ENCODE results near the gene ABI3.
A peak's percentile ranks its signal among the peaks of the same experiment; 100 is the strongest.
"Not testable (repeated sequence)": the region's sequence is repeated elsewhere in the genome, so short reads cannot be mapped to it uniquely, and the experiment has no call there.

Gene ABI3

DNA sequence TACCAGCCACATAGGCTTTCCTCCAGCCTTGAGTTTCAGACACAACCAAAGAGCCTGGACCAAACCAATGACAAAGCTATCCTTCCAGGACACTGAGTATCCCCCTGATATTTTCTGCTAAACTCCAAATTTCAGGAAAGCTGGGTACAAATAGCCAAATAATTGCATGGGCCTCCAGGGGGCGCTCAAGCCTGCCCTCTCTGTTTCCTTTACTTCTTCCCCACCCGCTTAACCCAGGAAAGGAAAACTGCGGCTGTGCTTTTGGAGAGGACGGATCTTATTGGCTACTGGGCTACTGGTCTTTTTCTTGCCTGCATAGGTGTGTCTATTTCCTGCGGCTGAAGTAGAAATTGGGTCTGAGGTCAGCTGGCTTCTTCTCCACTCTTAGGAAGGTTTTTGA, 30.2 kb upstream of the ABI3 start:
- peak; percentile 72 to 73 for DNase-seq (ENCODE audit: low read depth in 2 of 2)
- no peak overlapping the region for H3K4me3 ChIP-seq (replicated peaks in 1 of 2; ENCODE audit: low read depth in 2 of 2, low read length in 2 of 2)
- TF ChIP-seq, protein P1, sequence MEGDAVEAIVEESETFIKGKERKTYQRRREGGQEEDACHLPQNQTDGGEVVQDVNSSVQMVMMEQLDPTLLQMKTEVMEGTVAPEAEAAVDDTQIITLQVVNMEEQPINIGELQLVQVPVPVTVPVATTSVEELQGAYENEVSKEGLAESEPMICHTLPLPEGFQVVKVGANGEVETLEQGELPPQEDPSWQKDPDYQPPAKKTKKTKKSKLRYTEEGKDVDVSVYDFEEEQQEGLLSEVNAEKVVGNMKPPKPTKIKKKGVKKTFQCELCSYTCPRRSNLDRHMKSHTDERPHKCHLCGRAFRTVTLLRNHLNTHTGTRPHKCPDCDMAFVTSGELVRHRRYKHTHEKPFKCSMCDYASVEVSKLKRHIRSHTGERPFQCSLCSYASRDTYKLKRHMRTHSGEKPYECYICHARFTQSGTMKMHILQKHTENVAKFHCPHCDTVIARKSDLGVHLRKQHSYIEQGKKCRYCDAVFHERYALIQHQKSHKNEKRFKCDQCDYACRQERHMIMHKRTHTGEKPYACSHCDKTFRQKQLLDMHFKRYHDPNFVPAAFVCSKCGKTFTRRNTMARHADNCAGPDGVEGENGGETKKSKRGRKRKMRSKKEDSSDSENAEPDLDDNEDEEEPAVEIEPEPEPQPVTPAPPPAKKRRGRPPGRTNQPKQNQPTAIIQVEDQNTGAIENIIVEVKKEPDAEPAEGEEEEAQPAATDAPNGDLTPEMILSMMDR (IDR thresholded peaks at IDR 0.05; ENCODE audit: low read depth, low read length): peak; percentile 90

DNA sequence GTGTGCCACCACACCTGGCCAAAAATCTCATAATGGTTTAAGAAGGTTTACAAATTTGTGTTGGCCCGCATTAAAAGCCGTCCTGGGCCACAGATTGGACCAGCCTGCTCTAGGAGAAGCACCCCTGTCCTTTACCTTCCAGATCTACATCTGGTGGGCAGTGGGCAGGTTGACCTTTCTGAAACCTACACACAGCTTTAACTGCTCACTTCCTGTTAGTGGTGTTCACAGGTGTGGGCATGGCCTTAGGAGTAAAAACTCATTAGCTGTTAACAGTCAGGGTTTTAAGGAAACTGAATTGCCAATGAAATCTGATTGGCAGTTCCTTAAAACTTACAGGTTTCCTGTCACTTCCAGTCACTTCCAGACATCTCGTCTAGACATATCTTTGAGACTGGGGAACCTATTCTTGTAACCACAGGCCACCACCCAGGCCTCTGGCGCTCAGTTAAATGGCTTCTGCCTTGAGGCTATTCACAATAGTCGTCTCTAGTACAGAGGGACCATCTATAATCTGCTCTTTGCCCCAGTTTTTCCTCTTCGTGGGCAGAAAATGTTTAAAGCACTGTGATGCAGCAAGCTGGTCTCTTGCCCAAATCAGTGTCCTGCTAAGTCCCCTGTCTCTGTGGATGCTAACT, 29.4 kb upstream of the ABI3 start:
- no peak overlapping the region for H3K4me3 ChIP-seq (replicated peaks in 1 of 2; ENCODE audit: low read depth in 2 of 2, low read length in 2 of 2)
- TF ChIP-seq, protein P1 (IDR thresholded peaks at IDR 0.05; ENCODE audit: low read depth, low read length): no peak

DNA sequence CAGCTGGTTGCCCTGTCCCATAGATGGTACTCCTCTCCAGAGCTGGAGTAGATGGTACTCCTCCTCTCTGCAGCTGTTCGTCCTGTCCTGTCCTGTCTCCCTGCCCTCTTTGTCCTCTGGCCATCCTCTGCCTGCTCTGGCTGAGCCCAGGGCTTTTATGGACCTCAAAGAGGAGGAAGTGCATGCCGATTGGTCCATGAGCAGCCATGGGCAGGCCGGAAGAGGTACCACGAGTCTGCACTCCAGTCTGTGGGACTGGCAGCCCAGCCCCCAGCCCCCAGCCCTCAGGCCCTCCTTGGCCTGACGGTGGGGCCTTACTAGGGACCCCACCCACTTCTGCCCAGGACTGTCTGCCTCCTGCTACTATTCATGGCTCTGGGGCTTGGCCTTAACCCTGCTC, 27.2 kb upstream of the ABI3 start:
- DNase-seq (ENCODE audit: low read depth in 2 of 2): no peak
- H3K4me3 ChIP-seq (replicated peaks in 1 of 2; ENCODE audit: low read depth in 2 of 2, low read length in 2 of 2): no peak overlapping the region
- TF ChIP-seq, protein P1 (IDR thresholded peaks at IDR 0.05; ENCODE audit: low read depth, low read length): no peak

More for the DNA sequence above, 29.4 kb upstream of the ABI3 start:
- no peak for DNase-seq (ENCODE audit: low read depth in 2 of 2)

DNA sequence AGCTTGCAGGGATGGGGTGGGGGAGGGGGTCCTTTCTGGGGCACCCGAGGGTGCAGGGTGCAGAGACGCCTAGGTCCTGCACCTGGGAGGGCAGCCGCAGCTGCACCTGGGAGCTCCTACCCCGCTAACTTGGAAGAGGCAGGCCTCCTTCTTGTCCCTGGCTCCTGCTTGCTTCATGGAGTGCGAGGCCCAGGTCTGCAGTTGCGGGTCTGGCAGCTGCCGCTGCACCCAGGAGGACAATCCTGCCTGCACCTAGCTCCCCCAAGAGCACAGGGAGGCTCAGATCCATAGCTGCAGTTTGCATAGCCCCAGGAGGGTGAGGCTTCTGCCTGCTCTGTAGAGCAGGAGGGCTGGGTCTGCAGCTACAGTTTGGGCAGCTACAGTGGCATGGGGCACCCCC, 26.7 kb upstream of the ABI3 start:
- DNase-seq (ENCODE audit: low read depth in 2 of 2): no peak
- TF ChIP-seq, protein P1 (IDR thresholded peaks at IDR 0.05; ENCODE audit: low read depth, low read length): no peak
- no peak overlapping the region for H3K4me3 ChIP-seq (replicated peaks in 1 of 2; ENCODE audit: low read depth in 2 of 2, low read length in 2 of 2)

DNA sequence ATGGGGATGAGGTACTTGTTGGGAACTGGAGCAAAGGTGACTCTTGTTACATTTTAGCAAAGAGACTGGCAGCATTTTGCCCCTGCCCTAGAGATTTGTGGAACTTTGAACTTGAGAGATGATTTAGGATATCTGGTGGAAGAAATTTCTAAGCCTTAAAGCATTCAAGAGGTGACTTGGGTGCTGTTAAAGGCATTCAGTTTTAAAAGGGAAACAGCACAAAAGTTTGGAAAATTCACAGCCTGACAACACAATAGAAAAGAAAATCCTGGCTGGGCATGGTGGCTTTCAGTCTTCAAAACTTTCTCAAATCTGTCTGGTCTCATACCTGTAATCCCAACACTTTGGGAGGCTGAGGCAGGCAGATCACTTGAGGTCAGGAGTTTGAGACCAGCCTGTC, 26.0 kb upstream of the ABI3 start:
- DNase-seq (ENCODE audit: low read depth in 2 of 2); H3K4me3 ChIP-seq (replicated peaks in 1 of 2; ENCODE audit: low read depth in 2 of 2, low read length in 2 of 2): not testable (repeated sequence)

DNA sequence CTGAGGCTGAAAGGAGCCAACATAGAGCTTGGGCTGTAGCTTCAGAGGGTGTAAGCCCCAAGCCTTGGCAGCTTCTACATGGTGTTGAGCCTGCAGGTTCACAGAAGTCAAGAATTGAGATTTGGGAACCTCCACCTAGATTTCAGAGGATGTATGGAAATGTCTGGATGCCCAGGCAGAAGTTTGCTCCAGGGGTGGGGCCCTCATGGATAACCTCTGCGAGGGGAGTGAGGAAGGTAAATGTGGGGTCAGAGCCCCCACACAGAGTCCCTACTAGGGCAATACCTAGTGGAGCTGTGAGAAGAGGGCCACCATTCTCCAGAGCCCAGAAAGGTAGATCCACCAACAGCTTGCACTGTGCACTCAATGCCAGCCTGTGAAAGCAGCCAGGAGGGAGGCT, 25.1 kb upstream of the ABI3 start:
- DNase-seq (ENCODE audit: low read depth in 2 of 2); H3K4me3 ChIP-seq (replicated peaks in 1 of 2; ENCODE audit: low read depth in 2 of 2, low read length in 2 of 2): not testable (repeated sequence)

DNA sequence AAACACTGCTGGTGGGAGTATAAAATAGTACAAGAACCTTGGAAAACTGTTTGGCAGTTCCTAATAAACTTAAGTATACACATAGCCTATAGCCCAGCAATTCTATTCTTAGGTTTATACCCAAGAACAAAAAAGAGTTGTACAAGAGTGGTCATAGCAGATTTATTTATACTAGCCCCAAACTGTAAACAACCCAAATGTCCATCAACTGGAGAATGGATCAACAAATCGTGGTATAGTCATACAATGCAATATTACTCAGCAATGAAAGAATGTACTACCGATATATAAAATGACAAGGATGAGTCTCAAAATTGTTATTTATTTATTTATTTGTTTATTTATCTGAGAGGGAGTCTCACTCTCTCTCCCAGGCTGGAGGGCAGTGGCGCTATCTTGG, 23.2 kb upstream of the ABI3 start:
- no peak overlapping the region for H3K4me3 ChIP-seq (replicated peaks in 1 of 2; ENCODE audit: low read depth in 2 of 2, low read length in 2 of 2)
- TF ChIP-seq, protein P1 (IDR thresholded peaks at IDR 0.05; ENCODE audit: low read depth, low read length): no peak
- no peak for DNase-seq (ENCODE audit: low read depth in 2 of 2)

DNA sequence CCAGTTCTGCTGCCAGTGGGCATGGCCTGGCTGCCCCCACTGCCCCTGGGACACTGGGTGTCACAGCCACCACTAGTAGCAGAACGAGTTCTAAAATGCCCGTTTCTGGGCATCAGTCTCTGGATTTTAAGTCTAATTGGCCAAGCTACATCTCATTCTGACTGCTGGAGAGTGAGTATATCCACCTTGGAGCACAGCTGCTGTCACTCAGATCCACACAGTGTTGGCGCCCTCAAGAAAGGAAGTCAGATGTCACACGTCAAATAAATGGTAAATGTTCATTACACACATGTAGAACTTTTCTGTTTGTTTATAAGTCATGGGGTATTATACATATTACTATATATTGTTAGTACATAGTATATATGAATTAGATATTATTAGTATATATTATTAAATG, 19.6 kb upstream of the ABI3 start:
- no peak for DNase-seq (ENCODE audit: low read depth in 2 of 2)
- no peak overlapping the region for H3K4me3 ChIP-seq (replicated peaks in 1 of 2; ENCODE audit: low read depth in 2 of 2, low read length in 2 of 2)
- TF ChIP-seq, protein P1 (IDR thresholded peaks at IDR 0.05; ENCODE audit: low read depth, low read length): no peak

Data from cardiac fibroblast (primary cell).